Measurements from ENCODE around the gene PDZD7. TPM values are rescaled to one million over a fixed set of nuclear protein-coding genes. Genes with fewer than 3 reads are reported as not detected.
A peak's percentile ranks its signal among the peaks of the same experiment; 100 is the strongest.

PDZD7 gene
- total RNA-seq, 1 experiment from 2014 or later = 6.1 TPM

DNA sequence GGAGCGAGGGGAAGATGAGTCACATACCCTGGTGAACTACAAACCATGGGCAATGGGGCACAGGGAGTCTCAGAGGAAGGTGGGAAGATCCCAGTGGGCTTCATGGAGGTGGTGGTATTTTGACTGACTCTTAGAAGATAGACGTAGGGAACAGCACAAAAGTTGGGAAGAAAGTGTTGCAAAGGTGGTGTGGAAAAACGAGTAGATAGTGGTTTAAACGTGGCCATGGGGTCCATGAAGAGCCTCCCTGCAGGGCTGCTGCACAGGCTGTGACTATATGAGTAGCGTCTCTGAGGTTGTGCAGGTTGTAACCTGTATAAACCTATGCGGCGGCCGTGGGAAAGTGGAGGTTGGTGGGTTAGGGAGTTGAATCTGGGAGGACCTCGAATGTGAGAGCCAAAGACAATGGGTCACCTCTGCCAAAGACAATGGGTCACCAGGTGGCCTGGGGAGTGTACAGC lies 17.5 kb downstream of the PDZD7 start:
- H2AFZ ChIP-seq (ENCODE audit: low read depth, low read length, poor library complexity, severe bottlenecking) = peak overlapping the region; percentile 55

More for the DNA sequence above, 17.5 kb downstream of the PDZD7 start:
- Histone ChIP-seq H3K4me1 (ENCODE audit: control insufficient read depth in 1 of 2, insufficient read depth in 2 of 2, low read length in 2 of 2) (peaks cover 31 to 66% of the 10 kb centered on the region in 2 experiments), H3K4me3 (replicated peaks in 1 of 2; ENCODE audit: low read depth in 1 of 2, low read length in 2 of 2) (peak overlapping the region in 1 of 2 experiments; percentile 13; a peak in 1 of 4 replicates), H3K9me2 (ENCODE audit: insufficient read depth) (no peaks in the 10 kb centered on the region), H3K9me3 (ENCODE audit: control insufficient read depth in 1 of 2, insufficient read depth in 1 of 2, low read depth in 1 of 2, low read length in 2 of 2) (no peaks in the 10 kb centered on the region), H3K9ac (ENCODE audit: low read length) (peak overlapping the region; percentile 10; the same call in 1 of the 2 replicates), H3K4me2 (ENCODE audit: low read length) (peak overlapping the region; percentile 66), H3K27ac (ENCODE audit: low read depth, low read length) (peak overlapping the region; percentile 39), H4K20me1 (ENCODE audit: insufficient read depth) (no peaks in the 10 kb centered on the region), H3K79me2 (ENCODE audit: insufficient read depth, low read length) (no peaks in the 10 kb centered on the region), H3K36me3 (ENCODE audit: control insufficient read depth in 1 of 2, insufficient read depth in 2 of 2, low read length in 2 of 2) (no peaks in the 10 kb centered on the region), H3K27me3 (ENCODE audit: insufficient read depth, low read length) (no peaks in the 10 kb centered on the region)
- no peak for DNase-seq (ENCODE audit: low read depth, low spot score)
- ChIA-PET RAD21 (ENCODE audit: low non-redundant PET in 1 of 2, low total read pairs in 2 of 2, uncharacterized antibody in 2 of 2, unreplicated experiment in 2 of 2) (interaction anchor here in 1 of 2 experiments (1.5 kb wide), 1 partner anchor 16 kb away, joined by 10 read pairs; no protein-coding TSS in a partner anchor), CTCF (interaction anchor here (0.7 to 5.0 kb wide), 13 partner anchors 13 to 452 kb away, joined by 3 to 98 read pairs (median 9); partner anchors contain the start of genes LZTS2, PDZD7, SEMA4G and SFXN3), POLR2A (interaction anchor here (1.1 to 1.5 kb wide), 2 partner anchors 17 to 26 kb away, joined by 3 to 6 read pairs; partner anchors contain the start of genes MRPL43 and TWNK)
- intact Hi-C loops (cut with micrococcal nuclease) = loop anchor here (1.0 to 10.0 kb wide), 7 partner anchors 19 to 669 kb away; partner anchors contain the start of genes PAX2, SCD and SEMA4G
- ATAC-seq = no peak
- BruUV-seq (replicated peaks) = no TSS peak
- no peak for TF ChIP-seq ZNF274 (IDR thresholded peaks at IDR 0.05; ENCODE audit: low read depth, low read length)
- no peak for TF ChIP-seq EZH2 (IDR thresholded peaks at IDR 0.05)
- no peak for TF ChIP-seq SP1 (IDR thresholded peaks at IDR 0.05; ENCODE audit: low read depth)
- TF ChIP-seq ZFX (IDR thresholded peaks at IDR 0.05) = no peak
- no peak for TF ChIP-seq CBX3 (IDR thresholded peaks at IDR 0.05; ENCODE audit: low read depth)
- TF ChIP-seq, protein P1, sequence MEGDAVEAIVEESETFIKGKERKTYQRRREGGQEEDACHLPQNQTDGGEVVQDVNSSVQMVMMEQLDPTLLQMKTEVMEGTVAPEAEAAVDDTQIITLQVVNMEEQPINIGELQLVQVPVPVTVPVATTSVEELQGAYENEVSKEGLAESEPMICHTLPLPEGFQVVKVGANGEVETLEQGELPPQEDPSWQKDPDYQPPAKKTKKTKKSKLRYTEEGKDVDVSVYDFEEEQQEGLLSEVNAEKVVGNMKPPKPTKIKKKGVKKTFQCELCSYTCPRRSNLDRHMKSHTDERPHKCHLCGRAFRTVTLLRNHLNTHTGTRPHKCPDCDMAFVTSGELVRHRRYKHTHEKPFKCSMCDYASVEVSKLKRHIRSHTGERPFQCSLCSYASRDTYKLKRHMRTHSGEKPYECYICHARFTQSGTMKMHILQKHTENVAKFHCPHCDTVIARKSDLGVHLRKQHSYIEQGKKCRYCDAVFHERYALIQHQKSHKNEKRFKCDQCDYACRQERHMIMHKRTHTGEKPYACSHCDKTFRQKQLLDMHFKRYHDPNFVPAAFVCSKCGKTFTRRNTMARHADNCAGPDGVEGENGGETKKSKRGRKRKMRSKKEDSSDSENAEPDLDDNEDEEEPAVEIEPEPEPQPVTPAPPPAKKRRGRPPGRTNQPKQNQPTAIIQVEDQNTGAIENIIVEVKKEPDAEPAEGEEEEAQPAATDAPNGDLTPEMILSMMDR (IDR thresholded peaks at IDR 0.05 in 2 of 3, conservative IDR thresholded peaks at IDR 0.05 in 1 of 3; ENCODE audit: borderline replicate concordance in 1 of 3, insufficient read depth in 1 of 3, low read depth in 2 of 3, low read length in 2 of 3) = 0 out of 6 replicates have a peak, but pooled peaks of 1 of the 3 experiments have one; percentile 37
- no peak for TF ChIP-seq EGR1 (IDR thresholded peaks at IDR 0.05; ENCODE audit: low read depth)
